NCI-H128 (cell line): Measurements from ENCODE around the gene HOXB2.

Experiments
- DNase-seq: peaks from one replicate; lab custom pipeline; 2025; ENCODE audit not compliant: unreplicated experiment; lab: John Stamatoyannopoulos, UW

The HOXB2 gene

GRCh38 chr17:48553826-48554225, 8.9 kb upstream of the HOXB2 start:
- DNase-seq = no peak

- no peak for DNase-seq
These were observed 8.3 kb upstream of the HOXB2 start for GRCh38 chr17:48553190-48553547.

- DNase-seq = no peak
These were observed 7.7 kb upstream of the HOXB2 start for GRCh38 chr17:48552466-48553189.

GRCh38 chr17:48551596-48552465, 6.9 kb upstream of the HOXB2 start:
- no peak for DNase-seq

GRCh38 chr17:48551214-48551555, 6.3 kb upstream of the HOXB2 start:
- DNase-seq = no peak

- DNase-seq = no peak
These were observed 5.7 kb upstream of the HOXB2 start for GRCh38 chr17:48550502-48551213.

- DNase-seq = no peak
These were observed 5.1 kb upstream of the HOXB2 start for GRCh38 chr17:48549914-48550501.

- DNase-seq = no peak
These were observed 4.3 kb upstream of the HOXB2 start for GRCh38 chr17:48549281-48549630.

GRCh38 chr17:48548523-48549280, 3.8 kb upstream of the HOXB2 start:
- no peak for DNase-seq

- no peak for DNase-seq
These were observed 3.1 kb upstream of the HOXB2 start for GRCh38 chr17:48547808-48548522.

GRCh38 chr17:48546924-48547807, 2.3 kb upstream of the HOXB2 start:
- DNase-seq = no peak

GRCh38 chr17:48546137-48546923, 1.4 kb upstream of the HOXB2 start:
- DNase-seq = no peak

- no peak for DNase-seq
These were observed 630 bp upstream of the HOXB2 start for GRCh38 chr17:48545539-48545938.

- no peak for DNase-seq
These were observed 424 bp downstream of the HOXB2 start for GRCh38 chr17:48544349-48545021.

GRCh38 chr17:48543854-48544348, 1.0 kb downstream of the HOXB2 start:
- no peak for DNase-seq

GRCh38 chr17:48543107-48543853, 1.6 kb downstream of the HOXB2 start:
- DNase-seq = no peak

GRCh38 chr17:48542698-48543106, 2.2 kb downstream of the HOXB2 start:
- DNase-seq = no peak
